IMR-90 (cell line): ENCODE data around the gene GPR158. TPM values are rescaled to one million over a fixed set of nuclear protein-coding genes. Genes with fewer than 3 reads are reported as not detected.

Source experiments
- ATAC-seq: fragments of 200-7000 bp; cut with Tn5 transposase; 2 replicates; pipeline ENCODE4 v1.9.1; 2020; ENCODE audit warnings: low read depth, mild to moderate bottlenecking, moderate library complexity
- BruUV-seq: library from RNA; stranded (reverse); fragments of 400-500 nt; replicated peaks from 2 replicates; lab custom pipeline; 2021; lab: Mats Ljungman, UMichigan
- CTCF ChIA-PET: fragments of 300-600 bp; formaldehyde crosslinking; extraction: SDS; loops from one replicate; lab custom pipeline; 2021; ENCODE audit warnings: antibody characterized with exemption; lab: Yijun Ruan, JAX
- POLR2A ChIA-PET: fragments of 300-600 bp; sonication (Branson Sonifier 250); formaldehyde crosslinking; loops from one replicate; lab custom pipeline; 2022; ENCODE audit warnings: antibody characterized with exemption; ENCODE audit not compliant: unreplicated experiment; lab: Charles Lee
- DNase-seq: peaks from one replicate; pipeline ENCODE4 v3.0.0; 2013
- H2AFZ ChIP-seq: replicated peaks from 2 replicates; pipeline ENCODE3; 2013; ENCODE audit warnings: low read length, mild to moderate bottlenecking; ENCODE audit not compliant: poor library complexity
- H2AK5ac ChIP-seq: 2 replicates; pipeline ENCODE4 v1.6.1; 2013; ENCODE audit warnings: low read depth, low read length, inconsistent platforms
- H2AK9ac ChIP-seq: replicated peaks from 2 replicates; pipeline ENCODE3; 2013; ENCODE audit warnings: mild to moderate bottlenecking, low read depth, low read length, moderate library complexity; ENCODE audit not compliant: poor library complexity
- H2BK120ac ChIP-seq: 2 replicates; pipeline ENCODE4 v1.6.1; 2013; ENCODE audit warnings: low read depth, low read length, inconsistent platforms
- H2BK15ac ChIP-seq: 3 replicates; pipeline ENCODE4 v1.6.1; 2013; ENCODE audit warnings: low read depth, low read length, inconsistent platforms
- H2BK20ac ChIP-seq: 2 replicates; pipeline ENCODE4 v1.6.1; 2013; ENCODE audit warnings: low read depth, mild to moderate bottlenecking, inconsistent platforms, low read length, moderate library complexity
- H2BK5ac ChIP-seq: 2 replicates; pipeline ENCODE4 v1.6.1; 2013; ENCODE audit warnings: mild to moderate bottlenecking, low read depth, low read length, inconsistent platforms; ENCODE audit not compliant: poor library complexity, severe bottlenecking
- H3K14ac ChIP-seq: replicated peaks from 2 replicates; pipeline ENCODE4 v1.6.1; 2013; ENCODE audit warnings: low read depth, low read length, inconsistent platforms
- H3K18ac ChIP-seq: 2 replicates; pipeline ENCODE4 v1.6.1; 2013; ENCODE audit warnings: low read depth, low read length, control low read depth
- H3K23ac ChIP-seq: 2 replicates; pipeline ENCODE4 v1.6.1; 2013; ENCODE audit warnings: low read depth, low read length, inconsistent platforms
- H3K27ac ChIP-seq: 2 replicates; pipeline ENCODE4 v1.5.1; 2013; ENCODE audit warnings: mild to moderate bottlenecking, control low read depth, low read length; ENCODE audit not compliant: insufficient read depth
- H3K27me3 ChIP-seq: 2 replicates; pipeline ENCODE4 v1.6.1; 2013; ENCODE audit warnings: low read length; ENCODE audit not compliant: control insufficient read depth, insufficient read depth
- H3K36me3 ChIP-seq: 2 replicates; pipeline ENCODE4 v1.6.1; 2013; ENCODE audit warnings: low read length, mixed read lengths; ENCODE audit not compliant: control insufficient read depth, insufficient read depth
- H3K4ac ChIP-seq: 2 replicates; pipeline ENCODE4 v1.6.1; 2013; ENCODE audit warnings: low read depth, low read length, inconsistent platforms
- H3K4me1 ChIP-seq: 2 replicates; pipeline ENCODE4 v1.6.1; 2013; ENCODE audit warnings: low read length, mixed read lengths; ENCODE audit not compliant: control insufficient read depth, insufficient read depth
- H3K4me2 ChIP-seq: 2 replicates; pipeline ENCODE4 v1.6.1; 2013; ENCODE audit warnings: low read depth, mild to moderate bottlenecking, control low read depth, low read length, moderate library complexity
- H3K4me3 ChIP-seq: 2 replicates; pipeline ENCODE4 v1.5.1; 2013; ENCODE audit warnings: low read depth, mild to moderate bottlenecking, control low read depth, low read length, moderate library complexity; ENCODE audit not compliant: insufficient read depth
- H3K56ac ChIP-seq: 2 replicates; pipeline ENCODE4 v1.6.1; 2013; ENCODE audit warnings: low read length, inconsistent platforms; ENCODE audit not compliant: insufficient read depth; ENCODE audit errors: extremely low read depth
- H3K79me1 ChIP-seq, 2 experiments: 2 replicates each; pipeline ENCODE4 v1.6.1; 2013; ENCODE audit warnings: low read length in 2 of 2, inconsistent platforms in 1 of 2, low read depth in 1 of 2
- H3K9ac ChIP-seq: 2 replicates; pipeline ENCODE4 v1.6.1; 2013; ENCODE audit warnings: low read depth, low read length, control low read depth
- H3K9me1 ChIP-seq: 2 replicates; pipeline ENCODE4 v1.6.1; 2013; ENCODE audit warnings: low read length, inconsistent platforms; ENCODE audit not compliant: insufficient read depth
- H3K9me3 ChIP-seq: 2 replicates; pipeline ENCODE4 v1.6.1; 2013; ENCODE audit warnings: low read length; ENCODE audit not compliant: control insufficient read depth, insufficient read depth
- H4K20me1 ChIP-seq: 2 replicates; pipeline ENCODE4 v1.6.1; 2013; ENCODE audit warnings: low read length, inconsistent platforms; ENCODE audit not compliant: insufficient read depth
- H4K5ac ChIP-seq: 2 replicates; pipeline ENCODE4 v1.6.1; 2013; ENCODE audit warnings: mild to moderate bottlenecking, low read depth, low read length, control low read depth
- H4K8ac ChIP-seq, 2 experiments: 2 replicates each; pipeline ENCODE4 v1.6.1; 2013; ENCODE audit warnings: low read depth in 2 of 2, low read length in 2 of 2, control low read depth in 1 of 2, inconsistent platforms in 1 of 2
- H4K91ac ChIP-seq: 2 replicates; pipeline ENCODE4 v1.6.1; 2013; ENCODE audit warnings: low read depth, low read length, inconsistent platforms; ENCODE audit not compliant: insufficient read depth
- MAFK ChIP-seq: IDR thresholded peaks from 2 replicates; pipeline ENCODE4 v1.6.1; 2012; ENCODE audit warnings: low read depth, low read length, improper control_type of control experiment
- MXI1 ChIP-seq: IDR thresholded peaks from 2 replicates; pipeline ENCODE4 v1.6.1; 2012; ENCODE audit warnings: low read depth, mild to moderate bottlenecking, low read length, moderate library complexity, borderline replicate concordance
- RCOR1 ChIP-seq: IDR thresholded peaks from 2 replicates; pipeline ENCODE4 v1.6.1; 2012; ENCODE audit warnings: mild to moderate bottlenecking, low read length, improper control_type of control experiment; ENCODE audit not compliant: insufficient replicate concordance
- WGBS, 2 experiments: methylation state at CpG; one replicate each; pipeline versions ENCODE4 v1.1.5 to v1.1.7; 2013; ENCODE audit warnings: missing lambda C conversion rate in 2 of 2; ENCODE audit not compliant: insufficient read length in 1 of 2; ENCODE audit errors: extremely low coverage in 2 of 2; 5-methylcytosine and 5-hydroxymethylcytosine counted together
- dilution Hi-C: fragments of 300-500 bp; cut with HindIII; formaldehyde crosslinking; loops from one replicate; pipeline ENCODE4 v1.14.3; 2018; ENCODE audit warnings: low sequenced_read_pairs; ENCODE audit not compliant: unreplicated experiment
- in situ Hi-C: fragments of 300-500 bp; cut with MboI; formaldehyde crosslinking; loops from 3 replicates; pipeline ENCODE4 v1.14.3; 2019; ENCODE audit warnings: low sequenced_read_pairs, inconsistent platforms, mixed read lengths
- intact Hi-C: fragments of 100-400 bp; cut with micrococcal nuclease; formaldehyde crosslinking; loops from 2 replicates; pipeline ENCODE4 v1.10.0; 2022
- polyA plus RNA-seq, 3 experiments: library from polyadenylated mRNA; depleted of rRNA; stranded (reverse); fragments of >200 nt; gene quantifications; 2 replicates each; pipeline ENCODE4 v1.2.3, GENCODE V29; 2012; ENCODE audit warnings: low replicate concordance in 1 of 3
- total RNA-seq: library from RNA; depleted of rRNA; stranded (reverse); fragments of >200 nt; gene quantifications from 2 replicates; pipeline ENCODE4 v1.2.3, GENCODE V29; 2012

Gene GPR158
- total and polyA plus RNA-seq, 2 of the 4 experiments (the other 2 are of a cell fraction): not detected

- Histone ChIP-seq H3K4me2 (no peak overlapping the region), H4K20me1 (no peaks in the 10 kb centered on the region), H4K5ac (no peak overlapping the region), H3K36me3 (no peaks in the 10 kb centered on the region), H2BK5ac (no peak overlapping the region), H2AFZ (no peak overlapping the region), H3K9ac (no peak overlapping the region), H3K14ac (no peak overlapping the region), H3K56ac (no peak overlapping the region), H3K4me3 (no peak overlapping the region), H3K27me3 (no peaks in the 10 kb centered on the region), H3K27ac (no peak overlapping the region), H2BK120ac (no peak overlapping the region), H2BK20ac (no peak overlapping the region), H3K79me1 (no peaks in the 10 kb centered on the region), H3K9me1 (no peaks in the 10 kb centered on the region), H2AK5ac (no peak overlapping the region), H2BK15ac (no peak overlapping the region), H4K91ac (no peak overlapping the region), H3K9me3 (peaks cover 6% of the 10 kb centered on the region; the same call in 1 of the 2 replicates), H4K8ac (no peak overlapping the region), H3K23ac (no peak overlapping the region), H3K18ac (no peak overlapping the region), H3K4ac (no peak overlapping the region), H2AK9ac (no peak overlapping the region), H3K4me1 (no peaks in the 10 kb centered on the region)
- whole genome bisulfite sequencing, 2 experiments: no CpG with 5 or more reads among the region's 5 CpGs
- ChIA-PET CTCF (no interaction called here), POLR2A (no interaction called here)
- intact Hi-C loops (no loop called here), dilution Hi-C loops (no loop called here), in situ Hi-C loops (no loop called here)
- no peak for TF ChIP-seq MXI1
- TF ChIP-seq RCOR1: no peak
- TF ChIP-seq MAFK: no peak
- BruUV-seq: no TSS peak
- DNase-seq (no peak), ATAC-seq (no peak)
These were observed 356.8 kb downstream of the GPR158 start for GRCh38 chr10:25531457-25532061.
